ENCODE results near the gene SF3B6.

- TF ChIP-seq CTCF (IDR thresholded peaks at IDR 0.05) (no peak), POLR2A (IDR thresholded peaks at IDR 0.05) (no peak)
Measured at GRCh38 chr2:24075259-24075658, 867 bp downstream of the SF3B6 start.
